NCI-H128 (cell line): ENCODE results near the gene SUSD4.

Experiments
- DNase-seq: peaks from one replicate; lab custom pipeline; 2025; ENCODE audit not compliant: unreplicated experiment; lab: John Stamatoyannopoulos, UW

SUSD4 gene

DNA sequence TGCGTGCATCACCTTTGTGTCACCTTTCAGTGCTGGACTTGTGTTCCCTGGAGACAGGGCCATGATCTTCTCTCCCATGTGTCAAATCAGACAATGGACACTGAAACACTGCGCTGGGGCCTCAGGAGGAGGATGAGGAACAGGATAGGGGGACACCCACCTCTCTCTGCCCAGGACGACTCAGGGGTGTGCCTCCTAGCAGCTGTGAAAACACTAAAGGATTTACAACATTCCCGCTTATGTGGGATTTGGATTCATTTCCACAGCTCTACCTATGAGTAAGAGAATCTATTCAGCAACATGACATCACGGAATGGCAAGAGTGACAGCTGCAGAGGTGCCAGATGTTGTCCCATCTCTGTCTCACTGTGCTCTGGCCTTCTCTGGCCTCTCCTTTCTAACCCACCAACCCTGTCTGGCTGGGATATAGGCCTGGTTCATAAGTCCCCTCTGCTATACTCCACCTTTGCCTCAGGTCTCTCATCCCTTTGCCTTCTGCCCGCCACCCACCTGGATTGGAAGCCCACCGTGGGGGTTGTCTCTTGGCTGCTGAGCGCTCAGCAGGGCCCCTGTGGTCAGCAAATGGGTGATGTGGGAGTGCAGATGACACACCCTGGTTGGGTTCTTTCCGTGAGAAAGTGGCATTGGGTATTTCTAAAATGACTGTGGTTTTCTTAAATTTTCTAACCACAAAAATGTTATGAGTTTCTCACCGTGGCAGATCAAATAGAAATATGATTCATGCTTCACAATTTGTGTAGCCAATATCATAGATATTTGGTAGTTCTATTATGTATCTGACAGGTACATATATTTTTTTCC lies 173.9 kb downstream of the SUSD4 start:
- DNase-seq = no peak

DNA sequence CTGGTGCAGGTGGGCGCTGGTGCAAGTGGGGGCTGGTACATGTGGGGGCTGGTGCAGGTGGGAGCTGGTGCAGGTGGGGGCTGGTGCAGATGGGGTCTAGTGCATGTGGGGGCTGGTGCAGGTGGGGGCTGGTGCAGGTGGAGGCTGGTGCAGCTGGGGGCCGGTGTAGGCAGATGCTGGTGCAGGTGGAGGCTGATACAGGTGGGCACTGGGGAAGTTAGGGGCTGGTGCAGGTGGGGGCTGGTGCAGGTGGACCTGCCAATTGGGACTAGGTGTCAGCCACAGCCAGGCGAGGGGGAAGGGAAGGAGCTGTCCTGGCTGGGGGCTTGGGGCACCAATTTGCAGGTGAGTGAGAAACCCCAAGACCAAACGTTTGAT lies 174.5 kb downstream of the SUSD4 start:
- no peak for DNase-seq

DNA sequence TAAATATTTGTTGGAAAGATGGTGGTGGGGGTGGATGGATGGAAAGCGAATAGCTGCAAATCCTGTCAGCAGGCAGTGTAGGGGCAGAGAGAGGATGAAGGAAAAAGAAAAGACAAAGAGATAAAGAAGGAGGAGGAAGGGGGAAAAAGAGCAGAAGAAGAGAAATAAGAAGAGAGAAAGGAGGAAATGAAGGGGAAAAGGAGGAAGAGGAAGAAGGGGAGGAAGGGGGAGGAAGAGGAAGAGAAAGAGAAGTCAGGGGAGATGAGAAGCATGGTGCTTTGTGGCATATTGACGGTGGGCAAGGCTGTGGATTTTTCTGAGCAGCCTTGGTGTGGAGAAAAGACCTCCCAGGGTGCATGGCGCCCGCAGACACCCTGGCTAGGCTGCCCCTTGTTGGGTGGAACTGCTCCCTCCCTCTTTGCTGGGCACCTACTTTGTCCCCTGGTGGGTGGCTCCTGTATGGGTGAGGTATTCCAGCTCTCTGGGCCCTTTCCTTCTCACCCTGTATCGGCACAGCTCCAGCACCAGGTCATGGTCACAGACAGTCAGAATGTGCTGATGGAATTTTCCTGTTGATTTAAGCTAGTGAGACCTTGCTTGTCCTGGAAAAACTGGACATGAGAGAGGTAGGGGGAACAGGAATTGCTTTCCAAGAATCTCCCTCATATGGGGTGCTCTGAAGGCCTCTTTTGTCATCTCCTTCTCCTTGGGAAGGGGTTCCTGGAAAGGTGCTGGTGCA lies 175.2 kb downstream of the SUSD4 start:
- DNase-seq = no peak

DNA sequence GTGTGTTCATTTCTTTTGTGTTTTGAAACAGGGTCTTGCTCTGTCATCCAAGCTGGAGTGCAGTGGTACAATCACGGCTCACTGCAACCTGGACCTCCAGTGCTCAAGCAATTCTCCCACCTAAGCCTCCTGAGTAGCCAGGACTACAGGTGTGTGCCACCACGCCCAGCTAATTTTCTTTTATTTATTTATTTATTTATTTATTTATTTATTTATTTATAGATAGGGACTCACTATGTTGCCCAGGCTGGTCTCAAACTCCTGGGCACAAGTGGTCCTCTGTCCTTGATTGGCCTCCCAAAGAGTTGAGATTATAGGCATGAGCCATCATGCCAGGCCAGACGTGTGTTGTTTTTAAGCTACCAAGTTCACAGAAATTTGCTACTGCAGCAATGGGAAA lies 177.2 kb downstream of the SUSD4 start:
- no peak for DNase-seq

DNA sequence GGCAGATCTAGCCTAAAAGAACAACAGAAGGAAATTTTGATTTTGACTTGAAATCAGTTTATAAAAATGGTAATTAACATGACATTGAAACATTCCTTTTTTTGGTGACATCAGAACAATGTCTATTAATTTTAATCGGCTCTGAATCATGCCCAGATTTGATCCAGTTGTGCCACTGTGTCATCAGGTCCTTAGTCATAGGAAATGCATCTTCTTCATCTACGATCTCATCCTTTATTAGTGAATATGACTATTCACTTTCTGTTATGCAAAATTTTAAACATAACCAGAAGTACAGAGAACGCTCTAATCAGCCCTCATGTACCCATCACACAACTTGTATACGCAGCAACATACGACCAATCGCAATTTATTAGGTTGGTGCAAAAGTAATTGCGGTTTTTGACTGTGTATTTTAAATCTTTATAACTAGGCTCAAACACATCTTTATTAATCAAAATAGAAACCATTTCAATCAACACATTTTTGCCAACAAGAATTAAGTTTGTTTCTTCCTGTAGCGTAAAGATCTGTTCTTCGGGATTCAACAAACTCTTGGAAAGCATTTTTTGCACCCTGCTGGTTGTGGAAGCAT lies 180.6 kb downstream of the SUSD4 start:
- no peak for DNase-seq

DNA sequence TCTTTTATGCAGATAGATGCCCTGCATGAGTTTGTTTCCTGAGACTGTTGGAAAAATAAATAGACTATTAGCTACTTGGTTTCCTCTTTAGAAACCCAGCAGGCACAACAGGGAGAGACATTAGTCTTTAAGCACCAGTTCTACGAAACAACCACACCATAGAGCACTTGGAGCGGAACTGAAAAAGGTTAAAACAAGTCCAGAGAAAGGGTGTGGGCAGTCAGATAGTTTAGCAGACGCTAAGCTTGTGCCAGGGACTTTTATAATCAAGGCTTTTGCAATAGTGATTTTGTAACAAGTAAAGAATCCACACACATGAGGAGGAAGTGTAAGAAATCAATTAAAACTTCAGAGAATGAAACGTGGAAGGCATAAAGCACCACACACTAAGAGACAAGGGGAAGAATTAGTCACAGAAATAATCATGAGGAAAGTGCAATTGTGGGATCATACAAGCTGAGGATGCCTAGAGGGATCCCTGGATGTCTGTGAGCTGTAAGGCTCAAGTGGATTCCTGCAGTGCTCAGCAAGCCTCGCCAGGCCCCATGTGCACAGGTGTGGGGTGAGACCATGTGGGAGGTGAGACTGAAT lies 183.2 kb downstream of the SUSD4 start:
- DNase-seq = no peak

DNA sequence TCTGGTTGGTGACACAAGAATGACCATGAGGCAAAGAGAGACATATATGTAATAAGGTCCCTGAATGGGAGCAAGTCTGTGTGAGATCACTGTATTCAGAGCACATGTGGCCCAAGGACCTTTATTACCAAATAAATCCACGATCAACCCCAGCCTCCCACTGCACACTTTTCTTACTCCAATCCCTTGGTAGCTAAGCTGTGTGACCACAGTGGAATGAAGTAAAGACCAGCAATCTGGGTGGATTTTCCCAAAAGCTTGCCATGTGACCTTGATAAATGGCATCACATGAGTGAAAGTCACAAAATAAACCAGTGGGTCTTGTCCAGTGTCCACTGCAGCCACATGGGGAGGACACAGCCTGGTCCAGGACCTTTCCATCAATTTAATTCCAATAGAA lies 184.2 kb downstream of the SUSD4 start:
- no peak for DNase-seq

DNA sequence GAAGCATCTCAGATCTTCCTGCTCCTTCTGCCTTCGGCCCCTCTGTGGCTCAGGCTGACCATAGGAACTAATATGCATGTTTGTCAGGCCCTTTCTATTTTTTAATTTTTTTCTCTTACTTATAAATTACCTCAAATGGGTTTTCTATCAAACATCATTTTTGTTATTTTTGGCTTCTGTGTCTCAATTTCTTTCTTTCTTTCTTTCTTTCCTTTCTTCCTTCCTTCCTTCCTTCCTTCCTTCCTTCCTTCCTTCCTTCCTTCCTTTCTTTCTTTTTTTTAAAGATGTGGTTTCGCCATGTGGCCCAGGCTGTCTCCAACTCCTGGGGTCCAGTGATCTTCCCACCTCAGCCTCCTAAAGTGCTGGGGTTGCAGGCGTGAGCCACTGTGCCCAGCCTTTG lies 184.7 kb downstream of the SUSD4 start:
- DNase-seq = no peak

DNA sequence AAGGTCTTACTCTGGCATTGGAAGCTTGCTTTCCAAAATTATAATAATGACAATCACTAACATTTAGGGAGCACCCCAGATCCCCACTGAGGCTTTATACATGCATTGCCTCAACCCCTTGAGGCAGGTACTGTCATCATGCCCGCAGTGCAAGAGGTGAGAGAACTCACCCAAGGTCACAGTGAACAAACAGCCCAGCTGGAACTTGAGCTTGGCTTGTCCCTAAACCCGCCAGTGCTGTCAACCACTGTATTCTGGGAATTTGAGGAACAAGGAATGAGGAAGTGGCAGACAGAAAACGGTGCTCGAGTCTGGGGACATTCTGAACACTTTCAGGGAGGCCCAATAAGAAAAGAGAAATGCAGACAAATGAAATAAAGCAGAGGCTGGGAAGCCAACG lies 186.3 kb downstream of the SUSD4 start:
- no peak for DNase-seq

DNA sequence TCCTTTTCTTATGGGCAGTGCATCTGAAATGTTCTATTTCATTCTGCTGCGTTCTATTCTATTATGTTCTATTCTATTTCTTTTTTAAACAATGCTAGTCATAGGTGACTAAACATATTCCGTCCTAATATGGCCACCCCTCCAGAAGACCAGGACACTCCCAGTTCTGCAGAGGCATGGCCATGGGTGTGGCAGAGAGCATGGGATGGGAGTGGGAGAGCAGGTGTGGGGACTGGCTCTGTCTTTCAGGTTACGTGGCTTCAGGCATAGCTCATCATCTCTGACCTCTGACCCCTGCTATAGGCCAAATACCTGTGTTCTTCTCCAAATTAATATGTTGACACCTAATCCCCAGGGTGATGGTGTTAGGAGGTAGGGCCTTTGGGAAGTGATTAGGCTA lies 187.5 kb downstream of the SUSD4 start:
- DNase-seq = no peak

DNA sequence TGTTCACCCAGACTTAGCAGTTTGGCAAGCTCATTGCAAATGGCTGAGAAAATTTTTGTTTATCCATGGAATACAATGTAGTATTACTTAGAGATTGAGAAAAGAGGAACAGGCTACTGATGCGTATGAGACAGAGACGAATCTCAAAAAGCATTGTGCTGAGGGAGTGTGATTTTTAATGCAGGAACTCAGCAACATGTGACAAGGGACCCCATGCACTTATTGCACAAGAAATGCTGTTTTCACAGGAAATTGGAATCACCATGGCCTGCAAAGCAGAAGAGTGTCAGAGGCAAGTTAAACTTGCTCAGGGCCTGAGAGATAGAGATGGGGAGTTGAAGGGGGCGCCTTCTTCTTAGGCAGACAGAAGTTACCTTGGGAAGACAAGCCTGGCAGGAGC lies 188.3 kb downstream of the SUSD4 start:
- DNase-seq = no peak

DNA sequence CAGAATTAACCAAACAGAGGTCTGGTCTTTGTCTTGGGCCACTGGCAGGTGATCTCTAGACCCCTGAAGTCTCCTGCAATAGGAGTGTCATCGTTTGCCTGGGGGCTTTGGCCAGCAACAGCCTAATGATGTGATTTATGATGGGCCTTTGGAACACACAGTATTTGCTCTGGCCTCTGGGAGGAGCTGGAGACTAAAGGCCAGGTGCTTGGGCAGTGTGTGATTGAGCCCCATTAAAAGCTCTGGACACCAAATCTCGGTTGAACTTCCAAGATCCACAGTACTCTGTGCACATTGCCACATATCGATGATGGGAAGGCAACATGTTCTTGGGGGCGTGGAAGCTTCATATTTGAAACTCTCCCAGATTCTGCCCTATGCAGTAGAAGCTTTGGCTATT lies 188.9 kb downstream of the SUSD4 start:
- DNase-seq = no peak
